Measurements from ENCODE around the gene MYO18B.

GRCh38 chr22:25751174-25751581 lies 9.2 kb downstream of the MYO18B start:
- TF ChIP-seq CTCF (optimal IDR thresholded peaks at IDR 0.05 in 1 of 3, IDR thresholded peaks at IDR 0.05 in 1 of 3, conservative IDR thresholded peaks at IDR 0.05 in 1 of 3; ENCODE audit: extremely low read depth in 1 of 3, insufficient read depth in 2 of 3, low read length in 3 of 3) (no peak), EZH2 (IDR thresholded peaks at IDR 0.05; ENCODE audit: low read length) (no peak)

Data from keratinocyte (primary cell).